K562 (cell line): ENCODE data around the gene DGCR2. TPM values are rescaled to one million over a fixed set of nuclear protein-coding genes. Genes with fewer than 3 reads are reported as not detected.

Experiments
- CHD7 ChIP-seq: fragments of 200-600 bp; sonication (generic); IDR thresholded peaks from one replicate; pipeline ENCODE4 v1.6.1; 2012; ENCODE audit warnings: mild to moderate bottlenecking, low read depth, low read length, inconsistent platforms
- DDX20 ChIP-seq: fragments of 450-650 bp; IDR thresholded peaks from 2 replicates; pipeline ENCODE4 v1.6.1; 2016; ENCODE audit warnings: missing genetic modification characterization, low read depth, mild to moderate bottlenecking, missing compliant biosample characterization, moderate library complexity
- ELK1 ChIP-seq: sonication (generic); formaldehyde crosslinking; IDR thresholded peaks from 2 replicates; pipeline ENCODE4 v1.8.1; 2022; ENCODE audit warnings: missing genetic modification reagents
- HNRNPL ChIP-seq: fragments of 200-400 bp; formaldehyde crosslinking; IDR thresholded peaks from 2 replicates; pipeline ENCODE4 v1.6.1; 2017; ENCODE audit warnings: low read depth, mild to moderate bottlenecking, low read length
- SNAPC5 ChIP-seq: fragments of 250-450 bp; sonication (Bioruptor Pico); IDR thresholded peaks from 2 replicates; pipeline ENCODE4 v1.8.0; 2021; ENCODE audit warnings: moderate library complexity, mild to moderate bottlenecking, inconsistent platforms
- TAF1 ChIP-seq: IDR thresholded peaks from 2 replicates; pipeline ENCODE4 v1.6.1; 2011; ENCODE audit warnings: mild to moderate bottlenecking, low read length, moderate library complexity; ENCODE audit not compliant: insufficient read depth, control insufficient read depth, severe bottlenecking; ENCODE audit errors: extremely low read depth
- ZNF124 ChIP-seq: sonication (generic); formaldehyde crosslinking; IDR thresholded peaks from 2 replicates; pipeline ENCODE4 v1.8.1; 2022; ENCODE audit warnings: missing genetic modification reagents
- ZNF277 ChIP-seq: fragments of 250-450 bp; sonication (Bioruptor Pico); IDR thresholded peaks from 2 replicates; pipeline ENCODE4 v1.8.0; 2022; ENCODE audit warnings: inconsistent platforms, mild to moderate bottlenecking, moderate library complexity, borderline replicate concordance
- polyA plus RNA-seq, 8 experiments: library from polyadenylated mRNA; depleted of rRNA in 4 of 8; stranded (reverse) in 5 of 8; unstranded in 3 of 8; fragments of >200 nt; fragmentation: Nextera tagmentation in 2 of 8; fragmentation: Illumina TruSeq in 1 of 8; extraction: Ambion mirVana in 2 of 8; extraction: Trizol in 1 of 8; gene quantifications; 2 replicates each; pipeline versions ENCODE4 v1.2.1 to v1.2.3, GENCODE V29; 2011 to 2014; ENCODE audit warnings: inconsistent platforms in 1 of 8, missing spikeins in 1 of 8
- total RNA-seq, 7 experiments: library from RNA; depleted of rRNA in 6 of 7; stranded (reverse); fragments of >200 nt in 6 of 7; fragmentation: Illumina TruSeq in 2 of 7; extraction: Trizol in 2 of 7; gene quantifications; 2 replicates each; pipeline versions ENCODE4 v1.2.1 to v1.2.3, GENCODE V29; 2011 to 2021; ENCODE audit warnings: low replicate concordance in 1 of 7
- TF ChIP-seq, protein P1 (sequence below): fragments of 450-650 bp; IDR thresholded peaks from 2 replicates; pipeline ENCODE4 v1.6.1; 2016
- TF ChIP-seq, protein P2 (sequence below): fragments of 200-800 bp; sonication (Bioruptor generic); IDR thresholded peaks from 2 replicates; pipeline ENCODE4 v1.6.1; 2017; ENCODE audit warnings: missing genetic modification characterization, missing compliant biosample characterization

DGCR2 gene
- total and polyA plus RNA-seq, 9 of the 15 experiments (the other 6 are each of a cell fraction or from before 2014, with no cell fraction given): 0.69 to 101 (median 56.4) TPM

DNA sequence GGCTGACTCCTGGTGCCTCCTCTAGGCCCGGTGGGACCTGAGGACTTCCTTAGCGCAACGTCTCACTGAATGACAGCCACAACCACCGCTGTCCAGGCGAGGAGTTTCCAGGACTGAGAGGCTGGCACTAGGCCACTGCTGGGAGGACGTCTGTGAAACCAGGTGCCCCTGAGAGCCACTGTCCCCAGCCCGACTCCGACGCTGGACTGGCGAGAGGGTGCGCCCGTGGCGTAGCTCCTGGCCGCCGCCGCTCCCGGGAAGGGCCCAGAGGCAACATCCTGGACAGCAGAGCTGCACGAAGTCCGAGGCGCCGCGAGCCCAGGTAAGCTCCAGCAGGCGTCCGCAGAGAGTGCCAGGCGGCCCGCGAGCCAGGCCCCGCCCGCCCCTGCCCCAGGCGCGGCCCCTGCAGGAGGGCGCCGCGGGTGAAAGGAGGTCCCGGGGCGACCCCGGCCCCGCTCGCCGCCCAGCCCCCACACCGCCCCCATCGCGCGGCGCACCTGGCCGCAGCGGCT lies 525 bp downstream of the DGCR2 start (continued):
- TF ChIP-seq, protein P1, sequence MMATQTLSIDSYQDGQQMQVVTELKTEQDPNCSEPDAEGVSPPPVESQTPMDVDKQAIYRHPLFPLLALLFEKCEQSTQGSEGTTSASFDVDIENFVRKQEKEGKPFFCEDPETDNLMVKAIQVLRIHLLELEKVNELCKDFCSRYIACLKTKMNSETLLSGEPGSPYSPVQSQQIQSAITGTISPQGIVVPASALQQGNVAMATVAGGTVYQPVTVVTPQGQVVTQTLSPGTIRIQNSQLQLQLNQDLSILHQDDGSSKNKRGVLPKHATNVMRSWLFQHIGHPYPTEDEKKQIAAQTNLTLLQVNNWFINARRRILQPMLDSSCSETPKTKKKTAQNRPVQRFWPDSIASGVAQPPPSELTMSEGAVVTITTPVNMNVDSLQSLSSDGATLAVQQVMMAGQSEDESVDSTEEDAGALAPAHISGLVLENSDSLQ: peak; percentile 89
- TF ChIP-seq TAF1 (peak; percentile 36), CHD7 (no peak), SNAPC5 (CRISPR knock-in tag) (no peak), ELK1 (no peak), DDX20 (tag) (no peak), ZNF124 (CRISPR knock-in tag) (no peak), ZNF277 (CRISPR knock-in tag) (no peak), HNRNPL (peak; percentile 83)
- TF ChIP-seq, protein P2, sequence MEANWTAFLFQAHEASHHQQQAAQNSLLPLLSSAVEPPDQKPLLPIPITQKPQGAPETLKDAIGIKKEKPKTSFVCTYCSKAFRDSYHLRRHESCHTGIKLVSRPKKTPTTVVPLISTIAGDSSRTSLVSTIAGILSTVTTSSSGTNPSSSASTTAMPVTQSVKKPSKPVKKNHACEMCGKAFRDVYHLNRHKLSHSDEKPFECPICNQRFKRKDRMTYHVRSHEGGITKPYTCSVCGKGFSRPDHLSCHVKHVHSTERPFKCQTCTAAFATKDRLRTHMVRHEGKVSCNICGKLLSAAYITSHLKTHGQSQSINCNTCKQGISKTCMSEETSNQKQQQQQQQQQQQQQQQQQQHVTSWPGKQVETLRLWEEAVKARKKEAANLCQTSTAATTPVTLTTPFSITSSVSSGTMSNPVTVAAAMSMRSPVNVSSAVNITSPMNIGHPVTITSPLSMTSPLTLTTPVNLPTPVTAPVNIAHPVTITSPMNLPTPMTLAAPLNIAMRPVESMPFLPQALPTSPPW (CRISPR knock-in tag): no peak
